Stomach smooth muscle (tissue), 2 donors: ENCODE results near the gene PHF10.
"Not testable (repeated sequence)": the region's sequence is repeated elsewhere in the genome, so short reads cannot be mapped to it uniquely, and the experiment has no call there.

Source experiments
- H3K27ac ChIP-seq: one replicate; pipeline ENCODE4 v1.7.0; 2013; ENCODE audit warnings: mild to moderate bottlenecking, low read length, inconsistent platforms
- H3K27me3 ChIP-seq, 2 donors: one replicate each; pipeline ENCODE4 v1.7.0; 2013; ENCODE audit warnings: low read length in 2 of 2; ENCODE audit not compliant: insufficient read depth in 2 of 2, control insufficient read depth in 1 of 2
- H3K36me3 ChIP-seq, 2 donors: one replicate each; pipeline ENCODE4 v1.7.0; 2013; ENCODE audit warnings: low read length in 2 of 2; ENCODE audit not compliant: control insufficient read depth in 2 of 2, insufficient read depth in 2 of 2
- H3K4me1 ChIP-seq: one replicate; pipeline ENCODE4 v1.7.0; 2013; ENCODE audit warnings: low read length; ENCODE audit not compliant: control insufficient read depth, insufficient read depth
- H3K4me3 ChIP-seq, 2 donors: one replicate each; pipeline ENCODE4 v1.7.0; 2013; ENCODE audit warnings: low read length in 2 of 2
- H3K9ac ChIP-seq, 2 donors: one replicate each; pipeline ENCODE4 v1.7.0; 2013; ENCODE audit warnings: low read length in 2 of 2, mild to moderate bottlenecking in 1 of 2
- H3K9me3 ChIP-seq, 2 donors: one replicate each; pipeline ENCODE4 v1.7.0; 2013; ENCODE audit warnings: low read length in 2 of 2; ENCODE audit not compliant: control insufficient read depth in 2 of 2
- donor health status: healthy.
- donor health status: Pancreatic carcinoma.

The PHF10 gene

DNA sequence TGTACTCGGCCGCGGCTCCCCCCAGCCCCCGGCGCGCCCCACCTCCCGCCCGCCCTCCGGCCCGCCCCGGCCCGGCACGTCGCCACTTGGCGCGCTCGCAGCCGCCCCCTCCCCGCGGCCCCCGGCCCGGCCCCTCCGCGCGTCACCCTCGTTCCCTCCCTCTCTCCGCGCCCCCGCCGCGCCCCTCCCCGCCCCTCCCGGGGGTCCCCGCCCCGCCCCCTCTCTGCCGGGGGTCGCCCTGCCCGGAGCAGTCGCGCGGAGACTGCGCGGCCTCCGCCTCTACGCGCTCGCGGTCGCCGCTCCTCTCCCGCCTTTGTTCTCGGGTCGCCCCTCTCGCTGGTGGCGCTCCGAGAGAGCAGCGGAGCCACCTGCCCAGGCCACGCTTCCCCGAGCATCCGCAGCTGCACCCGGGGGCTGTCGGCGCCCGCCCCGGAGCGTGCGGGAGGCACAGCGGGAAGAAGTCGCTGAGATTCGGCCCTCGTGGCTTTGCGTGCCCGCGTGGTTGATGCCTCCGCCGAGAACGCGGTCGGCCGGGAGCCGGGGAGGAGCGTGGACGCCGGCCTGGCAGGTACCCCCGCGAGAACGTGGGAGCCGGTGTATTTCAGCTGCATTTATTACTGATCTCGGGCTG is at the start of gene PHF10:
TSS of gene PHF10 (minus strand) at position 7 of the 631 bp plus-strand sequence. CDS start 569 bp downstream, outside the sequence.
- no peaks in the 10 kb centered on the region for H3K36me3 ChIP-seq
- peak within 1 kb of the TSS; percentile 80 to 84 for H3K4me3 ChIP-seq
- no peaks in the 10 kb centered on the region for H3K27me3 ChIP-seq
- H3K4me1 ChIP-seq = peaks cover 8% of the 10 kb centered on the region
- H3K9me3 ChIP-seq = no peaks in the 10 kb centered on the region
- H3K9ac ChIP-seq = peak within 1 kb of the TSS; percentile 75 to 84
- H3K27ac ChIP-seq = peak within 1 kb of the TSS; percentile 70

- Histone ChIP-seq H3K9me3 (no peaks in the 10 kb centered on the region), H3K27me3 (no peaks in the 10 kb centered on the region), H3K36me3 (peaks cover 26 to 46% of the 10 kb centered on the region in 2 donors), H3K4me3 (no peak overlapping the region), H3K27ac (no peak overlapping the region), H3K9ac (no peak overlapping the region), H3K4me1 (no peaks in the 10 kb centered on the region)
Observed at GRCh38 chr6:169766921-169767736, 42.8 kb upstream of the PHF10 start.

GRCh38 chr6:169766232-169766631 is 41.9 kb upstream of the PHF10 start:
- no peak overlapping the region for H3K4me3 ChIP-seq
- no peaks in the 10 kb centered on the region for H3K9me3 ChIP-seq
- no peak overlapping the region for H3K9ac ChIP-seq
- no peaks in the 10 kb centered on the region for H3K4me1 ChIP-seq
- no peaks in the 10 kb centered on the region for H3K27me3 ChIP-seq
- no peak overlapping the region for H3K27ac ChIP-seq
- peaks cover 23 to 44% of the 10 kb centered on the region in 2 donors for H3K36me3 ChIP-seq

DNA sequence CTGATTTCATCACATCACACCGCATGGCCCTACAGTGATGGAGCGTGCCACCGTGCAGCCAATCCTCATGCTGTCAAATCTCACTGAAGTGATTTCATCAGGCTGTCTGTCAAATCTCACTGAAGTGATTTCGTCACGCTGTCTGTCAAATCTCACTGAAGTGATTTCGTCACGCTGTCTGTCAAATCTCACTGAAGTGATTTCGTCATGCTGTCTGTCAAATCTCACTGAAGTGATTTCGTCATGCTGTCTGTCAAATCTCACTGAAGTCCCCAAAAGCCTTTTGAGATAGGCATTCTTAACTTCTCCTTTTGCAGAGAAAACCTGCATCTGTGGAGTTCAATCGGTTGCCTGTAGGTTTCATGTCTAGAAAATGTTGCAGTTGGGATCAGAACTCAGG is 41.5 kb upstream of the PHF10 start:
- not testable (repeated sequence) for H3K27me3 ChIP-seq, H3K4me1 ChIP-seq, H3K4me3 ChIP-seq, H3K9me3 ChIP-seq, H3K27ac ChIP-seq, H3K9ac ChIP-seq
- peaks cover 23 to 45% of the 10 kb centered on the region in 2 donors for H3K36me3 ChIP-seq

- H3K9me3 ChIP-seq = no peaks in the 10 kb centered on the region
- no peaks in the 10 kb centered on the region for H3K27me3 ChIP-seq
- H3K36me3 ChIP-seq = peaks cover 31 to 50% of the 10 kb centered on the region in 2 donors
- H3K9ac ChIP-seq = no peak overlapping the region
- H3K27ac ChIP-seq = no peak overlapping the region
- no peak overlapping the region for H3K4me3 ChIP-seq
- H3K4me1 ChIP-seq = no peaks in the 10 kb centered on the region
Observed at GRCh38 chr6:169763881-169764280, 39.6 kb upstream of the PHF10 start.

DNA sequence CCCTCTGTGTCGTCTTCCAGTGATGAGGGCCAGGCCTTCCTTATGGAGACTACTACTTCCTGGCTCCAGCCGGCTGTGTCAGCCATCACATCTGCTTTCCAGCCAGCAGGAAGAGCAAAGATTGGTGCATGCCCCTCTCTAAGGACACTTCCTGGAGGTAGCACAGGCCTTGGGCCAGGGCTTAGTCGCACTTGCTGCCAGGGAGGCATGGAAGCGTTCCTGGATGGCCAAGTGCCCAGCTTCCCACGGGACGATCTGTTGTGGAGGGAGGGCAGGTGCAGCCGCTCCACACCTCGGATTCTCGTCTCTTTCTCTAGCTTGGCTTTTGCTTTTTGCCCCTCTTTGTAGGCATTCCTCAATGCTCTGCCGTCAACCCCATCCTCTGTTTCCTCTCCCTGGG is 39.0 kb upstream of the PHF10 start:
- Histone ChIP-seq H3K9me3 (no peaks in the 10 kb centered on the region), H3K9ac (no peak overlapping the region), H3K27ac (no peak overlapping the region), H3K4me1 (no peaks in the 10 kb centered on the region), H3K36me3 (peaks cover 35 to 49% of the 10 kb centered on the region in 2 donors), H3K4me3 (no peak overlapping the region), H3K27me3 (no peaks in the 10 kb centered on the region)

DNA sequence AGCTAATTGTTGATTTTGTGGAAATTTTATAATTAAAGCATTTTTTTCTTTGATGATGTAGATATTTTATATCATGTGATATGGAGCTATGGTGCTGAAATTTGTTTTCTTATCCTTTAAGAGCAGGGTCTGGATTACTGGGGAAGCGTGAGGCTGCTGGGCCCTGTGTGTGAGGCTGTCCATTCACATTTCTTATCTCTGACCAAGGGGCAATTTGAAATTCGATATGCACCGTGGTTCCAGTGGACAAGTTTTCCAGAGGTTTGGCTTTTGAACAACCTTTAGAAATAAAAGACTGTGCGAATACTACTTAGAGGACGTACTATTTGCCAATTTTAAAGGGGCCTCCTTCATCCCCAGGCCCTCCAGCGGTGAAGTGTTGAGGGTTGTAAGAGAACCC is 30.9 kb upstream of the PHF10 start:
- H3K36me3 ChIP-seq = peaks cover 16 to 24% of the 10 kb centered on the region in 2 donors
- H3K27me3 ChIP-seq = no peaks in the 10 kb centered on the region
- H3K4me1 ChIP-seq = peaks cover 14% of the 10 kb centered on the region
- no peak overlapping the region for H3K4me3 ChIP-seq
- H3K9ac ChIP-seq = no peak overlapping the region
- H3K27ac ChIP-seq = no peak overlapping the region
- no peaks in the 10 kb centered on the region for H3K9me3 ChIP-seq

DNA sequence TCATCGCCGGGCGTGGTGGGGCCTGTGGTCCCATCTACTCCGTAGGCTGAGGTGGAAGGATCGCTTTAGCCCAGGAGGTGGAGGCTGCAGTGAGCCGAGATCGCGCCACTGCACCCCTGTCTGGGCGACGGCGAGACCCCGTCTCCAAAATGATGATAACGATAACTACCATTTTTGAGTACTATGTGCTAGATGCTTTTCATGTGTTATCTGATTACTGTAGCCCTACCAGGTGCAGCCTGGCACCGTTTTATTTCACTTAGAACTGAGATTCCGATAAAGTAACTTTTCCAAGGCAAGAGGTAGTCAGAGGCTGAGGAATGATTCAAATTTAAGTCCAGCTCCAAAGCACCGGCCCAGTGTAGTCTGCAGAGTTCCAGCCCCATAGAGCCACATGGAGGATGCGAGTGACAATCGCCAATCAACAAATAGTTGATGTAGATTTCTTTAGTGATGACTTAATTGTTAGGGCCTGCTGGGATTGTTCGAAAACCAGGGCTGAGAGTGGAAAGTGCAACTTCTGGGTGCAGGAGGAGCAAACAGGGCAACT is 27.8 kb upstream of the PHF10 start:
- Histone ChIP-seq H3K9me3 (no peaks in the 10 kb centered on the region), H3K4me3 (peak overlapping the region; percentile 84 to 98), H3K36me3 (peaks cover 0 to 4% of the 10 kb centered on the region in 2 donors), H3K9ac (peak overlapping the region; percentile 94 to 99), H3K4me1 (peaks cover 14% of the 10 kb centered on the region), H3K27me3 (no peaks in the 10 kb centered on the region), H3K27ac (peak overlapping the region; percentile 87)

DNA sequence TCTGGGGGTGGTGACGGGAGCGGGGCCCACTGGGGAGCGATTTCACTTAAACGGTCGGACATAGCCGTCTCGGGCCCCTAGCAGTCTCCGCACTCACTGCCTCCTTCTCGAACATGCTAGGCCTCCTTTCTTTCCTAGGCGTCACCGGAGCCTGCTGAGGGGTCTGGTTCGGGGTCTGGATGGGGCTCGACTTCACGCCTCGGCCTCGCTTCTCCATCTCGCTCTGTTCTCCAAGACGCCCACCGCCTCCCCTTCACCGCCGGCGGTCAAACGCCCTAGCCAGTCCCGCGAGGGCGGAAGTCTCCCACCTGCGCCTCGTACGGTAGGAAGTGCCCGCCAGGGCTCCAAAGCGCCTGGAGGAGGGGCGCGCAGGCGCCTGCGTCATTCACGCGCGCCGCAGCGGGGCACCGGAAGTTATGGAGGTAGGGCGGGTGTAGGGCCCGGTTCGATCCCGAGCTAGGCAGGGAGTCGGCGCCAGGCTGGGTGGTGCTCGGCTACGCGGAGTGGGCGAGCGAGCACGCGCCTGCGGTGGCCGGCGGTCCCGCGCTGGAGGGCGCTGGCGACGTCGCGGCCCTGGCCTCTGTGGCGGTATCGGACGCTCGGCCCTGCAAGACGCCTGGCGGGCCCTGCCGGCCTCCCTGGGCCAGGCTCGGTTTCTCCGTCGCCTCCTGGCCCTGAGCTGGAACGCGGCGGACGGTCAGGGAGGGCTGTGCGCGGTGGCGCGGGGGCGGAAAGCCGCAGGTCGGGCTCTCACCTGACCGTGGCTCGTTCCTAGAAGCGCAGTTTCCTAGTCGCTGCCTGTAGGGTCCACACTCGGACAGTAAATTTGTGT is 27.2 kb upstream of the PHF10 start, which contains the start of the genes DYNLT2 and ERMARD:
TSS of gene DYNLT2 (minus strand) at position 331 of the 832 bp plus-strand sequence. CDS start at position 217, 114 bp downstream.
TSS of gene ERMARD (plus strand) at position 381 of the 832 bp plus-strand sequence. CDS start at position 417, 36 bp downstream.
- H3K4me1 ChIP-seq = peaks cover 14% of the 10 kb centered on the region

GRCh38 chr6:169746556-169746955 is 22.3 kb upstream of the PHF10 start:
- Histone ChIP-seq H3K9ac (no peak overlapping the region), H3K9me3 (no peaks in the 10 kb centered on the region), H3K4me1 (peaks cover 7% of the 10 kb centered on the region), H3K36me3 (no peaks in the 10 kb centered on the region), H3K27me3 (no peaks in the 10 kb centered on the region), H3K4me3 (no peak overlapping the region), H3K27ac (no peak overlapping the region)

More for the DNA sequence above, 27.2 kb upstream of the PHF10 start, which contains the start of the genes DYNLT2 and ERMARD:
- Histone ChIP-seq H3K27ac (peak within 1 kb of the TSS; percentile 87), H3K9me3 (no peaks in the 10 kb centered on the region), H3K9ac (peak within 1 kb of the TSS; percentile 94 to 99), H3K36me3 (no peaks in the 10 kb centered on the region), H3K27me3 (no peaks in the 10 kb centered on the region), H3K4me3 (peak within 1 kb of the TSS; percentile 84 to 98)
